Measurements from ENCODE around the gene CCDC138.

CCDC138 gene

DNA sequence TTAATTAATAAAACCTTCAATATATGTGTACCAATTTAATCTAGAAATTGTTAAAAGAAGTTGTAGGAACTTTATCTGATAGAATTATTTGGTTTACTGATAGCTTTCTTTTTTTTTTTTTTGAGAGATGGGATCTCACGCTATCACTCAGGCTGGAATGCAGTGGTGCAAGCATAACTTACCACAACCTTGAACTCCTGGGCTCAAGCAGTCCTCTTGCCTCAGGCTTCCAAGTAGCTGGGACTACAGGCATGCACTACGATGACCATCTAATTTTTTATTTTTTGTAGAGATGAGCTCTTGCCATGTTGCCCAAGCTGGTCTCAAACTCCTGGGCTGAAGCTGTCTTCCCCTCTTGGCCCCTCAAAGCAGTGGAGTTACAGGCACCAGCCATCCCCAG is 66.8 kb downstream of the CCDC138 start:
- Histone ChIP-seq H3K9me3 (ENCODE audit: control insufficient read depth, low read length) (no peaks in the 10 kb centered on the region), H3K9ac (no peak overlapping the region), H3K27ac (no peak overlapping the region), H3K79me2 (no peaks in the 10 kb centered on the region), H3K27me3 (ENCODE audit: control insufficient read depth, insufficient read depth, low read length) (no peaks in the 10 kb centered on the region), H3K4me1 (no peaks in the 10 kb centered on the region), H3K4me2 (ENCODE audit: low read length) (no peak overlapping the region), H3K36me3 (ENCODE audit: control insufficient read depth, insufficient read depth, low read length) (no peaks in the 10 kb centered on the region), H2AFZ (no peak overlapping the region), H3K4me3 (ENCODE audit: low read depth, low read length) (no peak overlapping the region)
- TF ChIP-seq, protein P1, sequence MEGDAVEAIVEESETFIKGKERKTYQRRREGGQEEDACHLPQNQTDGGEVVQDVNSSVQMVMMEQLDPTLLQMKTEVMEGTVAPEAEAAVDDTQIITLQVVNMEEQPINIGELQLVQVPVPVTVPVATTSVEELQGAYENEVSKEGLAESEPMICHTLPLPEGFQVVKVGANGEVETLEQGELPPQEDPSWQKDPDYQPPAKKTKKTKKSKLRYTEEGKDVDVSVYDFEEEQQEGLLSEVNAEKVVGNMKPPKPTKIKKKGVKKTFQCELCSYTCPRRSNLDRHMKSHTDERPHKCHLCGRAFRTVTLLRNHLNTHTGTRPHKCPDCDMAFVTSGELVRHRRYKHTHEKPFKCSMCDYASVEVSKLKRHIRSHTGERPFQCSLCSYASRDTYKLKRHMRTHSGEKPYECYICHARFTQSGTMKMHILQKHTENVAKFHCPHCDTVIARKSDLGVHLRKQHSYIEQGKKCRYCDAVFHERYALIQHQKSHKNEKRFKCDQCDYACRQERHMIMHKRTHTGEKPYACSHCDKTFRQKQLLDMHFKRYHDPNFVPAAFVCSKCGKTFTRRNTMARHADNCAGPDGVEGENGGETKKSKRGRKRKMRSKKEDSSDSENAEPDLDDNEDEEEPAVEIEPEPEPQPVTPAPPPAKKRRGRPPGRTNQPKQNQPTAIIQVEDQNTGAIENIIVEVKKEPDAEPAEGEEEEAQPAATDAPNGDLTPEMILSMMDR (IDR thresholded peaks at IDR 0.05) = no peak

DNA sequence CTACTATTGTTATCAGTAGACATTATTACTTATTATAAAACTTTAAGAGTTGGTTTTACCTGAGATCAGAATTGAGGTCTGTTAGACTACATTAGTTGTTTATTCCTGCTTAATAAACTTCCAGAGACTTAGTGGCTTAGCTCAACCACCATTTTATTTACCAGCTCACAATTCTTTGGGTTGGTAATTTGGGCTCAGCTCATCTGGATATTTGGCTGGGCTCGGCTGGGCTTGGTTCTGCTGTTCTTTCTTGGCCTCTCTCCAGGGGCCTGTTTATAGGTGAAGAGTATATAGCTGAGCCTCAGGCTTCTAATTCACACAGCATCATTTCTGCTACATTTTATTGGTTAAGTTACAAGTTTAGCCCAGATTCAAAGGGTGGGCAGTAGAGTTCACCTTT is 67.9 kb downstream of the CCDC138 start:
- H2AFZ ChIP-seq = no peak overlapping the region
- H3K27ac ChIP-seq = no peak overlapping the region
- H3K27me3 ChIP-seq (ENCODE audit: control insufficient read depth, insufficient read depth, low read length) = no peaks in the 10 kb centered on the region
- no peaks in the 10 kb centered on the region for H3K79me2 ChIP-seq
- no peaks in the 10 kb centered on the region for H3K9me3 ChIP-seq (ENCODE audit: control insufficient read depth, low read length)
- H3K4me2 ChIP-seq (ENCODE audit: low read length) = no peak overlapping the region
- H3K9ac ChIP-seq = no peak overlapping the region
- no peak overlapping the region for H3K4me3 ChIP-seq (ENCODE audit: low read depth, low read length)
- no peaks in the 10 kb centered on the region for H3K36me3 ChIP-seq (ENCODE audit: control insufficient read depth, insufficient read depth, low read length)
- no peaks in the 10 kb centered on the region for H3K4me1 ChIP-seq
- TF ChIP-seq, protein P1 (IDR thresholded peaks at IDR 0.05) = no peak

DNA sequence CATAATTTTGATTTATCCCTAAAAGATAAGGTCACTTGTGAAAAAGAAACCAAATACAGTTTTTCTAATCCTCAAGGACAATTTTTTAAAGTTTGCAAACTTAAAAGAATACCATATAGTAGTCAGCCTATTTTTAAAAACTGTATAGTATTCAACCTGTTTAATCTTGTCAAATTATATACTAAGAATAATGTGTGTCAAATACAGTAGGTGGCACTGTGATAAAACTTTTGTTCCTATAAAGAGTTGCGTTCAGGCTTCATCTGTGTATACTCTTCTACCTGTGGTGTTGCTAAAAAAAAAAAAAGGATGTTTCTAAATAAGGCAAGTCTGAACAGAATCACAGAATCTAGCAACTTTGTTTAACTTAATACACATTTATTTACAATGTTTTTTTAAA is 68.6 kb downstream of the CCDC138 start:
- Histone ChIP-seq H3K36me3 (ENCODE audit: control insufficient read depth, insufficient read depth, low read length) (no peaks in the 10 kb centered on the region), H3K27ac (no peak overlapping the region), H3K9ac (no peak overlapping the region), H3K4me2 (ENCODE audit: low read length) (no peak overlapping the region), H3K79me2 (no peaks in the 10 kb centered on the region), H3K27me3 (ENCODE audit: control insufficient read depth, insufficient read depth, low read length) (no peaks in the 10 kb centered on the region), H3K9me3 (ENCODE audit: control insufficient read depth, low read length) (no peaks in the 10 kb centered on the region), H2AFZ (no peak overlapping the region), H3K4me3 (ENCODE audit: low read depth, low read length) (no peak overlapping the region), H3K4me1 (no peaks in the 10 kb centered on the region)
- TF ChIP-seq, protein P1 (IDR thresholded peaks at IDR 0.05) = peak; percentile 19

DNA sequence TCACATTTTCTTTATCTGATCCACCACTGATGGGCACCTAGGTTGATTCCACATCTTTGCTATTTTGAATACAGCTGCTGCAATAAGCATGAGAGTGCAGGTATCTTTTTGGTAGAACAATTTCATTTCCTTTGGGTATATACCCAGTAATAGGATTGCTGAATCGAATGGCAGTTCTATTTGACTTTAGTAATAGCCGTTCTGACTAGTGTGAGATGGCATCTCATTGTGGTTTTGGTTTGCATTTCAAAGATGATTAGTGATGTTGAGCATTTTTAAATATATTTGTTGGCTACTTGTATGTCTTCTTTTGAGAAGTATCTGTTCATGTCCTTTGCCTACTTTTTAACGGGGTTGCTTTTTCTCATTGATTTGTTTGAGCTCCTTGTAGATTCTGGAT is 72.3 kb downstream of the CCDC138 start:
- TF ChIP-seq, protein P1 (IDR thresholded peaks at IDR 0.05) = no peak
- H3K79me2 ChIP-seq = no peaks in the 10 kb centered on the region
- H3K9me3 ChIP-seq (ENCODE audit: control insufficient read depth, low read length) = no peaks in the 10 kb centered on the region
- H3K4me2 ChIP-seq (ENCODE audit: low read length) = no peak overlapping the region
- H3K4me3 ChIP-seq (ENCODE audit: low read depth, low read length) = no peak overlapping the region
- H3K27ac ChIP-seq = no peak overlapping the region
- H3K36me3 ChIP-seq (ENCODE audit: control insufficient read depth, insufficient read depth, low read length) = no peaks in the 10 kb centered on the region
- H3K9ac ChIP-seq = no peak overlapping the region
- no peaks in the 10 kb centered on the region for H3K27me3 ChIP-seq (ENCODE audit: control insufficient read depth, insufficient read depth, low read length)
- no peak overlapping the region for H2AFZ ChIP-seq
- H3K4me1 ChIP-seq = no peaks in the 10 kb centered on the region

DNA sequence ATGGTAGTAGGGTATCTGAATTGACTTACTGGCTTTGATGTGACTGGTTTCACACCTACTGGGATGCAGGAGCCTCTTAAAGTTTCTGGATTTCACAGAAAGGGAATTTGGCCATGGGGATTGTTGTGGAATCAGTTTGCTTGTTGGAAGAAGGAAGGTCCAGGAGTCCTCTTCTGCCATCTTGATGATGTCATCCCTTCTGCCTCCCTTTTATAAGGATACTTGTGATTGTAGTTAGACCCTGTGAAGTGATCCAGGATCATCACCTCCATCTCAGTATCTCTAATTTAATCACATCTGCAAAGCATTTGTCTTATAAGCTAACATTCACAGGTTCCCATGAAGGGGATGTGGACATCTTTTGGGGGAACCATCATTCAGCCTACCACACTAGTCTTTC is 79.5 kb downstream of the CCDC138 start:
- Histone ChIP-seq H2AFZ (no peak overlapping the region), H3K9me3 (ENCODE audit: control insufficient read depth, low read length) (no peaks in the 10 kb centered on the region), H3K27ac (no peak overlapping the region), H3K9ac (no peak overlapping the region), H3K27me3 (ENCODE audit: control insufficient read depth, insufficient read depth, low read length) (no peaks in the 10 kb centered on the region), H3K4me2 (ENCODE audit: low read length) (no peak overlapping the region), H3K36me3 (ENCODE audit: control insufficient read depth, insufficient read depth, low read length) (no peaks in the 10 kb centered on the region), H3K4me1 (no peaks in the 10 kb centered on the region), H3K4me3 (ENCODE audit: low read depth, low read length) (no peak overlapping the region), H3K79me2 (no peaks in the 10 kb centered on the region)
- TF ChIP-seq, protein P1 (IDR thresholded peaks at IDR 0.05) = no peak

Data from parathyroid adenoma (tissue), 2 donors.